Renal pelvis (tissue), 4 donors: ENCODE measurements around the gene EML1. TPM values are rescaled to one million over a fixed set of nuclear protein-coding genes. Genes with fewer than 3 reads are reported as not detected.

Experiments
- DNase-seq: peaks from one replicate; pipeline ENCODE4 v3.0.0-alpha.2; 2013
- polyA plus RNA-seq, 3 donors: library from polyadenylated mRNA; unstranded; fragments of 120-200 nt; gene quantifications; one replicate each; pipeline ENCODE4 v1.2.1, GENCODE V29; 2013; ENCODE audit not compliant: insufficient read length in 3 of 3

EML1 gene
- polyA plus RNA-seq, 3 donors, result 32.4 to 40.3 (median 33.6) TPM

DNA sequence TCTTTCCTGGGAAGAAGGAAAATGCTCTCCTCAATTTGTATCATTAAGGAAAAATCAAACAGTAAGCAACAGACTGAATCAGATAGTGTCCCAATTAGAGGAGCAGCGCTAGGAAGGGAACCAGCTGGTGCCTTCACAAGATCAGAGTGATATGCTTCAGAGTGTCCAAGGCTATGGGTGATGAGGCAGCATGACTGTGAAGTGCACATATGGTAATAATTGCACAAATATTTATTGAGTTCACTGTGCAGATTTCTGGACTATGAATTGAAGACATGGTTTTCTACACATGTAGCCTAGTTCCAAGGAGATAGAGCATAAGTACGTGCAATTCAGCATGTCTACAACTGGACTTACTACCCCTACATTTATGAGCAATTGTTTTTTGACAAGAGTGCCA, 193.2 kb downstream of the EML1 start:
- DNase-seq, result no peak

DNA sequence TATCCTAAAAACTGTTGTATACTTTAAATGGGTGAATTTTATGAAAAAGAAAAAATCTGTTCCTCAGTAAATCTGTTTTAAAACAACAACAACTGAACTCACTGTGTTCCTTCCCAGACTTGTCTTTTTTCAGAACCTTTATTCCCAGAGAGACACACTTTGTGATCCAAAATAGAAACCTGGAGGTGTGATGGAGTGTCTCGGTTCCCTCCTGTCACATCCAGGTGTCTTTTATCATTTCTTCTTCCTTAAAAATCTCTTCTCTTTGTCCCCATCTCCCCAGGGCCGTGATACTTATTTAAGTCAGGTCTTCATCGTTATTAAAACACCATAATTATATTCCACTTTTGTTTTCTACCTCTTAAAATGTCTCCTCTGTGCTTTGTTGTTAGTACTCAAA, 195.8 kb downstream of the EML1 start:
- no peak for DNase-seq

DNA sequence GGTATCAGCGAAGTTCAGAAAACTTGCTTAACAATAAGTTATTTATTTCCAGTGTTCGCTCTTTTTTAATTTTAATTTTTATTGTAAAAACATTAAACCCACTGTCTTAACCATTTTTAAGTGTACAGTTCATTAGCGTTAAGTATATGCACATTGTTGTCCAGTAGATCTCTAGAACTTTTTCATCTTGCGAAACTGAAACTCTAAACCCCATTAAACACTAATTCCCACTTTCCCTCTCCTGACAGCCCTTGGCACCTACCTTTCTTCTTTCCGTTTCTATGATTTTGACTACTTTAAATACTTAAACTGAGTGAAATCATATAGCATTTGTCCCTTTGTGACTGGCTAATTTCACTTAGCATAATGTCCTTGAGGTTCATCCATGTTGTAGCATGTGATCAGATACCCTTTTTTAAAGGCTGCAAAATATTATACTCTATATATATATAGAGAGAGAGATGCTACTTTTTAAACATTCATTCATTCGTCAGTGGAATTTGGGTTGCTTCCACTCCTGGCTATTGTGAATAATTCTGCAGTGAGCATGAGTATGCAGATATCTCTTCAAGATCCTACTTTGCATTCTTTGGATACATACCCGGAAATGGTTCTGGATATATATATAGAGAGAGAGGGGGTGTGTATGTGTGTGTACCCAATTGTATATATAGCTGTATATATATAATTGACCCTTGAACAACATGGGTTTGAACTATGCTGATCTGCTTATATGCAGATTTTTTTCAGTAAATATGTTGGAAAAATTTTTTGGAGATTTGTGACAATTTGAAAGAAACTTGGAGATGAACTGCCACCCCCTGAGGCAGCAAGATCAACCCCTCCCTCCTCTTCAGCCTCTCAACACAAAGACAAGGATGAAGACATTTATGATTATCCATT, 197.3 kb downstream of the EML1 start:
- no peak for DNase-seq

DNA sequence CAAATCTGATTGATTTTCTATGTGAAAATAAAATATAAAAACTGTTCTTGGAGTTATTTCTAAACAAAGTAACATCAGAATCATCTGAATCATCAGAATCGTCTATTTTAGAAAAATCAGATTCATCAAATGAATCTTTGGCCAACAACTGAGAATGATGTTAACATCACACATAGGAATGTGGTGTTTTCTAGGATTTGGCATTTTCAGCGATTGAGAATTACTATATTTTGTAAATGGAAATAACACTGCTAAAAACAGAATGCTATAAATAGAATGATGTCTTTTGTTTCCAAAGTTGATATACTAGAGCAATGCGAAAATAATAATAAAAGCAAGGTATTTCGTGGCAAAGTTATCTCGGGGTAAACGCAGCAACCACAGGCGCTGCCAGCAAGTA, 198.1 kb downstream of the EML1 start:
- no peak for DNase-seq

Other genes with a start within 250 kb of the EML1 start
- 10 to 100 TPM; 28.9 to 36.7 (median 34.5) TPM for gene CCDC85C, start 189.2 kb upstream of the EML1 start, polyA plus RNA-seq
- gene HHIPL1, start 148.3 kb upstream of the EML1 start, polyA plus RNA-seq, result 1 to 10 TPM; 1.6 to 2.1 (median 1.8) TPM
- gene CYP46A1, start 109.1 kb upstream of the EML1 start, polyA plus RNA-seq, result 1 to 10 TPM; 1.7 to 5.2 (median 4.1) TPM